Loucy (cell line): Measurements from ENCODE around the gene ASMTL.
A peak's percentile ranks its signal among the peaks of the same experiment; 100 is the strongest.

Source experiments
- H2AFZ ChIP-seq: fragments of 200-600 bp; sonication (generic); 2 replicates; pipeline ENCODE4 v1.6.0; 2016; ENCODE audit warnings: antibody characterized with exemption, mild to moderate bottlenecking, low read length, moderate library complexity
- H3F3A ChIP-seq: fragments of 200-600 bp; 2 replicates; pipeline ENCODE4 v1.6.0; 2016; ENCODE audit warnings: antibody characterized with exemption, low read depth, mild to moderate bottlenecking
- H3K27me3 ChIP-seq: fragments of 200-600 bp; sonication (generic); 2 replicates; pipeline ENCODE4 v1.6.1; 2014; ENCODE audit warnings: low read length, mild to moderate bottlenecking; ENCODE audit not compliant: insufficient read depth, poor library complexity, severe bottlenecking
- H3K36me3 ChIP-seq: fragments of 200-600 bp; sonication (generic); 2 replicates; pipeline ENCODE4 v1.6.1; 2016; ENCODE audit warnings: low read length; ENCODE audit not compliant: insufficient read depth
- H3K4me1 ChIP-seq: fragments of 200-600 bp; sonication (generic); 2 replicates; pipeline ENCODE4 v1.5.1; 2014; ENCODE audit warnings: low read length, mild to moderate bottlenecking; ENCODE audit not compliant: insufficient read depth, poor library complexity, severe bottlenecking
- H3K4me2 ChIP-seq: fragments of 200-600 bp; sonication (generic); 2 replicates; pipeline ENCODE4 v1.6.0; 2014; ENCODE audit warnings: antibody characterized with exemption, low read length, low read depth, mild to moderate bottlenecking; ENCODE audit not compliant: poor library complexity, severe bottlenecking
- H3K4me3 ChIP-seq: fragments of 200-600 bp; sonication (generic); 2 replicates; pipeline ENCODE4 v1.5.1; 2014; ENCODE audit warnings: low read length, mild to moderate bottlenecking, mixed read lengths; ENCODE audit not compliant: poor library complexity, severe bottlenecking
- H3K79me2 ChIP-seq: fragments of 200-600 bp; sonication (generic); 2 replicates; pipeline ENCODE4 v1.6.1; 2014; ENCODE audit warnings: low read length; ENCODE audit not compliant: insufficient read depth
- H3K9ac ChIP-seq: fragments of 200-600 bp; sonication (generic); 2 replicates; pipeline ENCODE4 v1.6.0; 2014; ENCODE audit warnings: mild to moderate bottlenecking, low read depth, low read length, moderate library complexity; ENCODE audit not compliant: poor library complexity, severe bottlenecking
- H3K9me2 ChIP-seq: fragments of 200-600 bp; sonication (generic); replicated peaks from 2 replicates; pipeline ENCODE4 v1.6.1; 2016; ENCODE audit warnings: low read depth, low read length, mixed read lengths
- H3K9me3 ChIP-seq: fragments of 200-600 bp; sonication (generic); 2 replicates; pipeline ENCODE4 v1.6.1; 2014; ENCODE audit warnings: mild to moderate bottlenecking, antibody characterized with exemption, low read length, low read depth; ENCODE audit not compliant: insufficient read depth
- H4K20me1 ChIP-seq: fragments of 200-600 bp; sonication (generic); 2 replicates; pipeline ENCODE4 v1.6.0; 2014; ENCODE audit warnings: antibody characterized with exemption, low read length, mild to moderate bottlenecking; ENCODE audit not compliant: insufficient read depth, poor library complexity, severe bottlenecking
- EZH2phosphoT487 ChIP-seq: fragments of 200-600 bp; IDR thresholded peaks from 2 replicates; pipeline ENCODE4 v1.6.1; 2018; ENCODE audit warnings: antibody characterized with exemption, mild to moderate bottlenecking, moderate library complexity, borderline replicate concordance
- TF ChIP-seq, protein P1 (sequence below): fragments of 200-600 bp; sonication (generic); conservative IDR thresholded peaks from 2 replicates; pipeline ENCODE4 v1.5.1; 2014; ENCODE audit warnings: mild to moderate bottlenecking, antibody characterized with exemption, low read length

Gene ASMTL

GRCh38 chrX:1389181-1389992 is 63.3 kb downstream of the ASMTL start:
- Histone ChIP-seq H3K4me2 (peak overlapping the region; percentile 87), H3K9me3 (no peaks in the 10 kb centered on the region), H3K9me2 (no peaks in the 10 kb centered on the region), H3K4me1 (peaks cover 1% of the 10 kb centered on the region), H3K9ac (no peak overlapping the region), H4K20me1 (peaks cover 38% of the 10 kb centered on the region), H3K79me2 (peaks cover 60% of the 10 kb centered on the region), H3F3A (no peaks in the 10 kb centered on the region), H3K27me3 (no peaks in the 10 kb centered on the region), H3K4me3 (peak overlapping the region; percentile 93), H2AFZ (no peak overlapping the region), H3K36me3 (peaks cover 53% of the 10 kb centered on the region; the same call in 1 of the 2 replicates)
- no peak for TF ChIP-seq EZH2phosphoT487
- TF ChIP-seq, protein P1, sequence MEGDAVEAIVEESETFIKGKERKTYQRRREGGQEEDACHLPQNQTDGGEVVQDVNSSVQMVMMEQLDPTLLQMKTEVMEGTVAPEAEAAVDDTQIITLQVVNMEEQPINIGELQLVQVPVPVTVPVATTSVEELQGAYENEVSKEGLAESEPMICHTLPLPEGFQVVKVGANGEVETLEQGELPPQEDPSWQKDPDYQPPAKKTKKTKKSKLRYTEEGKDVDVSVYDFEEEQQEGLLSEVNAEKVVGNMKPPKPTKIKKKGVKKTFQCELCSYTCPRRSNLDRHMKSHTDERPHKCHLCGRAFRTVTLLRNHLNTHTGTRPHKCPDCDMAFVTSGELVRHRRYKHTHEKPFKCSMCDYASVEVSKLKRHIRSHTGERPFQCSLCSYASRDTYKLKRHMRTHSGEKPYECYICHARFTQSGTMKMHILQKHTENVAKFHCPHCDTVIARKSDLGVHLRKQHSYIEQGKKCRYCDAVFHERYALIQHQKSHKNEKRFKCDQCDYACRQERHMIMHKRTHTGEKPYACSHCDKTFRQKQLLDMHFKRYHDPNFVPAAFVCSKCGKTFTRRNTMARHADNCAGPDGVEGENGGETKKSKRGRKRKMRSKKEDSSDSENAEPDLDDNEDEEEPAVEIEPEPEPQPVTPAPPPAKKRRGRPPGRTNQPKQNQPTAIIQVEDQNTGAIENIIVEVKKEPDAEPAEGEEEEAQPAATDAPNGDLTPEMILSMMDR, result no peak

- H2AFZ ChIP-seq, result no peak overlapping the region
- peaks cover 53% of the 10 kb centered on the region for H3K79me2 ChIP-seq
- H3K9me2 ChIP-seq, result no peaks in the 10 kb centered on the region
- no peak overlapping the region for H3K4me3 ChIP-seq
- H3K27me3 ChIP-seq, result no peaks in the 10 kb centered on the region
- H3F3A ChIP-seq, result no peaks in the 10 kb centered on the region
- no peak overlapping the region for H3K9ac ChIP-seq
- TF ChIP-seq, protein P1, result no peak
- TF ChIP-seq EZH2phosphoT487, result no peak
- H3K4me1 ChIP-seq, result no peaks in the 10 kb centered on the region
- no peaks in the 10 kb centered on the region for H3K9me3 ChIP-seq
- H3K36me3 ChIP-seq, result peaks cover 58% of the 10 kb centered on the region; the same call in 1 of the 2 replicates
- H3K4me2 ChIP-seq, result peak overlapping the region; percentile 87
- peaks cover 38% of the 10 kb centered on the region for H4K20me1 ChIP-seq
Measured at GRCh38 chrX:1388651-1389050, 64.1 kb downstream of the ASMTL start.

DNA sequence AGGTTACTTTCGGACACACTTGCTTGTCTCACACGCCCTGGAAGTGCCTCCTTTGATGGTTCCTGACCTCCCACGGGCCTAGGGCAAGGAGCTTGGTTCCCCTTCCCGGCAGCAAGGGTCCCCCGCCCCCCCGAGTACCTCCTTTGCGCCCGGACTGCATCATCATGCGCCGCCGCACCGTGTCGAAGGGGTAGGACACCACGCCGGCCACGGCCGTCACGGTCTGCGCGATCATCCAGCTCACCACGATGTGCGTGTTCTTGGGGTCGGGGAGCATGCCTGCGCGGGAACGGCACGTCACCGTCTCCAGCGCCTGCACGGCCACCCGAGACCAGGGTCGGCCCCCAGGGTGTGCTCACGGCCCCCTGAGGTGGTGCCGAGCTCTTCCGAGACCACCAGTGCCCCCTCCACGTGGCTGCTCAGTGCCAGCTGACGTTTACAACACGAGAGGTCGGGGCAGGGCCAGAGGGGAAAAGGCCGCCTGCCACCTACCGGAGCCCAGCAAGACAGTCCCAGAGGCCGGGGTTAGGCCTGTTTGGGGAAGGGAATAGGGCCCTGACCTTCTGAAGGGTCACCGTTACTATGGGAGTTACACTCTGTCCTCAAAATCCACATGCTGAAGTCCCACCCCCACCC is 65.5 kb downstream of the ASMTL start:
- TF ChIP-seq EZH2phosphoT487, result no peak
- TF ChIP-seq, protein P1, result no peak
- no peak overlapping the region for H3K9ac ChIP-seq
- H3K9me3 ChIP-seq, result no peaks in the 10 kb centered on the region
- no peak overlapping the region for H3K4me2 ChIP-seq
- no peaks in the 10 kb centered on the region for H3K27me3 ChIP-seq
- no peak overlapping the region for H2AFZ ChIP-seq
- H4K20me1 ChIP-seq, result peaks cover 38% of the 10 kb centered on the region
- no peaks in the 10 kb centered on the region for H3K9me2 ChIP-seq
- peaks cover 45% of the 10 kb centered on the region for H3K79me2 ChIP-seq
- H3K4me3 ChIP-seq, result no peak overlapping the region
- no peaks in the 10 kb centered on the region for H3F3A ChIP-seq
- peaks cover 58% of the 10 kb centered on the region; the same call in 1 of the 2 replicates for H3K36me3 ChIP-seq
- H3K4me1 ChIP-seq, result no peaks in the 10 kb centered on the region
